Activated CD4-positive, CD25-positive, alpha-beta regulatory T cell (primary cell): ENCODE results near the gene MAPK11.

Experiments used
- DNase-seq, 4 experiments: peaks; one replicate each; lab custom pipeline; 2025; lab: John Stamatoyannopoulos, UW

Gene MAPK11

GRCh38 chr22:50293441-50294318 is 23.5 kb upstream of the MAPK11 start:
- DNase-seq: no peak

GRCh38 chr22:50292643-50293440 is 22.7 kb upstream of the MAPK11 start:
- no peak for DNase-seq

GRCh38 chr22:50289942-50290630 is 19.9 kb upstream of the MAPK11 start:
- no peak for DNase-seq

- DNase-seq: no peak
Observed at GRCh38 chr22:50289151-50289941, 19.2 kb upstream of the MAPK11 start.

GRCh38 chr22:50287731-50288130 is 17.6 kb upstream of the MAPK11 start:
- no peak for DNase-seq

GRCh38 chr22:50286701-50287318 is 16.6 kb upstream of the MAPK11 start:
- no peak for DNase-seq

- DNase-seq: no peak
Observed at GRCh38 chr22:50286275-50286674, 16.1 kb upstream of the MAPK11 start.

- no peak for DNase-seq
Observed at GRCh38 chr22:50285568-50286229, 15.5 kb upstream of the MAPK11 start.

GRCh38 chr22:50284479-50284878 is 14.3 kb upstream of the MAPK11 start:
- DNase-seq: no peak

- no peak for DNase-seq
Observed at GRCh38 chr22:50283821-50284220, 13.6 kb upstream of the MAPK11 start.

- no peak for DNase-seq
Observed at GRCh38 chr22:50282361-50283155, 12.4 kb upstream of the MAPK11 start.

- DNase-seq: no peak
Observed at GRCh38 chr22:50281957-50282356, 11.8 kb upstream of the MAPK11 start.

- DNase-seq: no peak
Observed at GRCh38 chr22:50281384-50281760, 11.2 kb upstream of the MAPK11 start.

- DNase-seq: no peak
Observed at GRCh38 chr22:50280708-50281383, 10.7 kb upstream of the MAPK11 start.

- no peak for DNase-seq
Observed at GRCh38 chr22:50280022-50280707, 10.0 kb upstream of the MAPK11 start.

- DNase-seq: no peak
Observed at GRCh38 chr22:50278956-50279619, 8.9 kb upstream of the MAPK11 start.

GRCh38 chr22:50278461-50278860 is 8.3 kb upstream of the MAPK11 start:
- DNase-seq: no peak

- DNase-seq: no peak
Observed at GRCh38 chr22:50277761-50278160, 7.6 kb upstream of the MAPK11 start.
